ENCODE data around the gene CCDC51. TPM values are rescaled to one million over a fixed set of nuclear protein-coding genes. Genes with fewer than 3 reads are reported as not detected.
A peak's percentile ranks its signal among the peaks of the same experiment; 100 is the strongest.

Gene CCDC51
- total and polyA plus RNA-seq, 2 of the 13 experiments (the other 11 are each of a cell fraction or from before 2014, with no cell fraction given) = 18.1 to 29.4 TPM

GRCh38 chr3:48426944-48427629 lies 12.8 kb downstream of the CCDC51 start (continued):
- TF ChIP-seq ZNF503 (CRISPR knock-in tag; IDR thresholded peaks at IDR 0.05) = no peak
- TF ChIP-seq PAXIP1 (CRISPR knock-in tag; conservative IDR thresholded peaks at IDR 0.05) = peak; percentile 67
- TF ChIP-seq KAT8 (CRISPR knock-in tag; IDR thresholded peaks at IDR 0.05) = no peak
- TF ChIP-seq ZBTB46 (CRISPR knock-in tag; IDR thresholded peaks at IDR 0.05; ENCODE audit: borderline replicate concordance) = no peak
- no peak for TF ChIP-seq ZFY (CRISPR knock-in tag; IDR thresholded peaks at IDR 0.05)
- TF ChIP-seq CSRNP2 (CRISPR knock-in tag; conservative IDR thresholded peaks at IDR 0.05; ENCODE audit: low read depth) = no peak
- TF ChIP-seq NFE2L1 (CRISPR knock-in tag; IDR thresholded peaks at IDR 0.05; ENCODE audit: borderline replicate concordance) = no peak
- no peak for TF ChIP-seq ZBTB25 (CRISPR knock-in tag; IDR thresholded peaks at IDR 0.05)
- TF ChIP-seq POLR2G (IDR thresholded peaks at IDR 0.05; ENCODE audit: low read depth, low read length) = peak; percentile 17
- TF ChIP-seq MBD4 (IDR thresholded peaks at IDR 0.05; ENCODE audit: borderline replicate concordance, low read length) = no peak
- peak; percentile 17; the same call in 1 of the 2 replicates for TF ChIP-seq FOXP4 (CRISPR knock-in tag; IDR thresholded peaks at IDR 0.05)
- TF ChIP-seq ZSCAN22 (CRISPR knock-in tag; IDR thresholded peaks at IDR 0.05) = no peak
- no peak for TF ChIP-seq ZNF251 (CRISPR knock-in tag; IDR thresholded peaks at IDR 0.05)
- no peak for TF ChIP-seq ZNF737 (CRISPR knock-in tag; IDR thresholded peaks at IDR 0.05; ENCODE audit: borderline replicate concordance)
- no peak for TF ChIP-seq POLR2AphosphoS2 (IDR thresholded peaks at IDR 0.05; ENCODE audit: low read depth, low read length)
- no peak for TF ChIP-seq ADNP (CRISPR knock-in tag; IDR thresholded peaks at IDR 0.05)

Measured in HepG2 (cell line).